ENCODE results near the gene LAMC1.

LAMC1 gene

DNA sequence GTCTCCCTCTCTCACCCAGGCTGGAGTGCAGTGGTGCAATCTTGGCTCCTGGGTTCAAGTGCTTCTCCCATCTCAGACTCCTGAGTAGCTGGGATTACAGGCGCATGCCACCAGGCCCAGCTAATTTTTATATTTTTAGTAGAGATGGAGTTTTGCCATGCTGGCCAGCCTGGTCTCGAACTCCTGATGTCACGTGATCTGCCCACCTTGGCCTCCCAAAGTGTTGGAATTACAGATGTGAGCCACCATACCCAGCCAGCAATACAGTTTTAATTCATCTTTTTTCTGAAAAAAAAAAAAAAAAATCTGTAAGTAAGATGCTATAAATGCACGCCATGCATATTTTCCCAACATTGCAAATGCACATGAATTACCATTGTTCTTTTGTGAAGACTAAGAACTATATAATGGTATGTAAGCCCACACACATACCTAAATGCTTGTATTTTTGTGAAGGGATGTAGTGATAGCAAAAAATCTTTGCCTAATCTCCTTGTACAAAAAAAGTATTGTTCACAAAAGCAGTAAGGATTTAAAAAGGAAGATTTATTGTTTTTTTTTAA is 170.8 kb downstream of the LAMC1 start:
- DNase-seq (ENCODE audit: low read depth in 3 of 3), result no peak

DNA sequence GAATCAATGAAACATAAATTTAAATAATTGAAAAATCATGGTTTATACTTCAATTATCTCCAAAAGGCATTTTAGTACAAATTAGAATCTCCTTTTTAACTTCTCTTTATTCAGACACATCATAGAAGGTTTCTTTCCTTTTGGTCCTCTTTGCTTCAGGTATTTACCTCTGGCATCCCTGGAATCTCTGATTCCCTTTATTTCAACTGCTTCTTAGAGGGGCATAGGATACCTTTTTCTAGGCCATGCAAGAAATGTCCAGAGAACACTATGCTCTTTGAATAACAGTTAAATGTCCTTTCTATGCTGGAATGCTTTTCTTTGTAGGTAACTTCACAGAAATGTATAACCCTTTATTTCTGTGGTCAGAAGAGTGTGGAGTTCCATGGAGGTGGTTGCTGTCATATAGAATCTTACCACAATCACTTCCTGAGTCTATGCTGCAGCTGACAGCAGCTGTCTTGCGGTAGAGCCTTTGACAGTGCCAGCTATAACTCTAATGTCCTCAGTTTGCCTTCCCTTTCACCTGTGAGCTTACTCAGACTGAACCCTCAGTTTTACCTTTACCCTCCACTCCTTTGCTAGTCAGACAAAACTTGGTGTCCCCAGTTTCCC is 171.4 kb downstream of the LAMC1 start:
- peak in 1 of 3 experiments; percentile 9 for DNase-seq (ENCODE audit: low read depth in 3 of 3)

- no peak for DNase-seq (ENCODE audit: low read depth in 3 of 3)
Measured at GRCh38 chr1:183195142-183195574, 171.9 kb downstream of the LAMC1 start.

All from stimulated activated CD4-positive, alpha-beta T cell treated with anti-CD3 and anti-CD28 coated beads, TNF-alpha, amount 100 ng/mL, for 24 hours (primary cell).